Ovary (tissue), 9 donors: ENCODE measurements around the gene CLEC5A. TPM values are rescaled to one million over a fixed set of nuclear protein-coding genes. Genes with fewer than 3 reads are reported as not detected.
"Not testable (repeated sequence)": the region's sequence is repeated elsewhere in the genome, so short reads cannot be mapped to it uniquely, and the experiment has no call there.

ENCODE experiments used
- DNase-seq, 5 donors: peaks; one replicate each; pipeline ENCODE4 v3.0.0-alpha.2; 2019 to 2020
- H3K27ac ChIP-seq, 2 donors: fragments of 200-600 bp; one replicate each; pipeline versions ENCODE4 v1.5.1 to v1.8.0; 2019 to 2022
- H3K27me3 ChIP-seq: fragments of 200-600 bp; one replicate; pipeline ENCODE4 v1.8.0; 2022
- H3K36me3 ChIP-seq: fragments of 200-600 bp; sonication (generic); one replicate; pipeline ENCODE4 v1.5.1; 2019
- H3K4me1 ChIP-seq: one replicate; pipeline ENCODE4 v1.8.1; 2013; ENCODE audit warnings: mild to moderate bottlenecking, moderate library complexity; ENCODE audit not compliant: insufficient read depth
- H3K4me3 ChIP-seq: fragments of 200-600 bp; sonication (generic); one replicate; pipeline ENCODE4 v1.5.1; 2017
- H3K9me3 ChIP-seq, 2 donors: fragments of 200-600 bp in 1 of 2; sonication (generic) in 1 of 2; one replicate each; pipeline versions ENCODE4 v1.5.1 to v1.8.1; 2013 to 2019; ENCODE audit warnings: mild to moderate bottlenecking in 1 of 2, moderate library complexity in 1 of 2
- EP300 ChIP-seq: sonication (generic); formaldehyde crosslinking; IDR thresholded peaks from one replicate; pipeline ENCODE4 v1.6.1; 2017; ENCODE audit warnings: antibody characterized with exemption
- POLR2A ChIP-seq: fragments of 450-650 bp; IDR thresholded peaks from one replicate; pipeline ENCODE4 v1.6.1; 2017; ENCODE audit warnings: antibody characterized with exemption, mild to moderate bottlenecking, moderate library complexity
- WGBS, 3 donors: extraction: QIAGEN DNeasy Blood & Tissue Kit in 1 of 3; methylation state at CpG; one replicate each; pipeline versions ENCODE4 v1.1.5 to v1.1.7; 2013 to 2017; 5-methylcytosine and 5-hydroxymethylcytosine counted together
- intact Hi-C, 4 donors: fragments of 100-400 bp; cut with DNase I; formaldehyde crosslinking; loops; one replicate each; pipeline versions ENCODE4 v1.11.0 to v1.15.1; 2022 to 2023
- polyA plus RNA-seq, 2 donors: library from polyadenylated mRNA; stranded (reverse); fragments of 200-250 nt in 1 of 2; fragments of 350-450 nt in 1 of 2; fragmentation: Illumina TruSeq in 1 of 2; extraction: RNeasy Lipid Tissue Mini Kit (QIAGEN cat#74804) in 1 of 2; gene quantifications; one replicate each; pipeline ENCODE4 v1.2.3, GENCODE V29; 2013 to 2014
- total RNA-seq, 7 donors: library from RNA; depleted of rRNA in 2 of 7; stranded (reverse); fragments of >200 nt in 2 of 7; fragmentation: NEBNext Ultra II Directional in 3 of 7; extraction: Animal tissue kit (Norgen Biotek cat#: 25700) in 3 of 7; gene quantifications; one replicate each; pipeline versions ENCODE4 v1.1.0 to v1.2.4, GENCODE V29; 2016 to 2023
- TF ChIP-seq, protein P1 (sequence below), 3 donors: fragments of 450-650 bp in 2 of 3; fragments of 200-600 bp in 1 of 3; IDR thresholded peaks; one replicate each; pipeline versions ENCODE4 v1.5.1 to v1.8.0; 2016 to 2022; ENCODE audit warnings: antibody characterized with exemption in 3 of 3, mild to moderate bottlenecking in 1 of 3
- donor health status: DM: no; HTN: no; CAD: no; lungs with moderate emphysema.
- donor health status: DM: no; HTN: no; CAD: no.
- donor health status: Bipolar disorder and iron deficiency.
- donor health status: DM: yes; HTN: yes; CAD: no.
- donor health status: DM: no; HTN: no; CAD: no.
- donor health status: DM: yes; HTN: yes; CAD: no.

CLEC5A gene
- total and polyA plus RNA-seq, 9 donors = 0.31 to 3.5 (median 0.64) TPM

DNA sequence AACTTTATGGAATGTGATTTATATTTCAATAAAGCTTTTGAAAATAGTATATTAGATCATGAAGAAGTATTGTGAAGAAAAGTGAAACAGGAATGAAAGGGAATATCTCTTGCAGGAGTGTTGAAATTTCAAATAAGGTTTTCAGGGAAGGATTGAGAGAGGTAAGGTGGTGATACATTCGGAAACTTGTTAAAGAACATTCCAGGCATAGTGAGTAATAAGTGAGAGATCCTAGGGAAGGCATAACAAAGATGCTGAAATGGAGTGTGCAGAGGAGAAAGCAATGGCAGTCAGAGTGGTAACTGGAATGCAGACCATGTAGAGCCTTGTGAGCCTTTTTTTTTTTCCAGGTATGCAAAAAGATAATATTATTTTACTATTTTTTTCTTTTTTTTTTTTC is 26.5 kb downstream of the CLEC5A start:
- no peak overlapping the region for H3K4me3 ChIP-seq
- H3K27me3 ChIP-seq = no peaks in the 10 kb centered on the region
- no peak for TF ChIP-seq EP300
- H3K4me1 ChIP-seq = no peaks in the 10 kb centered on the region
- H3K9me3 ChIP-seq = no peaks in the 10 kb centered on the region
- 72 to 84% (median 78%) methylated on average over 1 of the region's 1 CpG for WGBS, 3 donors
- no peaks in the 10 kb centered on the region for H3K36me3 ChIP-seq
- no peak overlapping the region for H3K27ac ChIP-seq
- DNase-seq = no peak
- intact Hi-C loops = no loop called here

DNA sequence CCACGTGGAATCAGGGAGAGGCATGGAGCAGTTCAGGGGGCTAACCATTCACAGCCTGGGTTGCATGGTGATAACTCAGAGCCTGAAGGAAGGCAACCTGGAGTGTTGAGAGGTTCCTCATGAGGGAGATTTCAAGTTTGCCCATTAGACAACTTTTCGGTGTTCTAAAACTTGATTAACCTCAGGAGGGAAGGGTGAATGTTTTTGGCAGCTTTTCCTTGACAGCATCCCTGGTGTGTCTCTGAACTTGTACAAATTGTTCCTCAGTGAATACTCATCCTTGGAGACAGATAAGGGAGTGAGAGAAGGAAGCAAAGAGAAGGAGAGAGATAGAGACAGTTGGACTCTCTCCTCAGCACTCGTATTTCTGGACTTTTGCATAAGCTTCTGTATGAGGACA is 30.7 kb downstream of the CLEC5A start, which contains the start of gene OR9A4:
Gene OR9A4 (plus strand): TSS at position 301 of the 400 bp plus-strand sequence. CDS start 2,477 bp downstream, outside the sequence.
- H3K27me3 ChIP-seq = no peaks in the 10 kb centered on the region
- H3K4me3 ChIP-seq = no peak within 1 kb of the TSS
- intact Hi-C loops = no loop called here
- no peak within 1 kb of the TSS for H3K27ac ChIP-seq
- H3K4me1 ChIP-seq = no peaks in the 10 kb centered on the region
- TF ChIP-seq, protein P1, sequence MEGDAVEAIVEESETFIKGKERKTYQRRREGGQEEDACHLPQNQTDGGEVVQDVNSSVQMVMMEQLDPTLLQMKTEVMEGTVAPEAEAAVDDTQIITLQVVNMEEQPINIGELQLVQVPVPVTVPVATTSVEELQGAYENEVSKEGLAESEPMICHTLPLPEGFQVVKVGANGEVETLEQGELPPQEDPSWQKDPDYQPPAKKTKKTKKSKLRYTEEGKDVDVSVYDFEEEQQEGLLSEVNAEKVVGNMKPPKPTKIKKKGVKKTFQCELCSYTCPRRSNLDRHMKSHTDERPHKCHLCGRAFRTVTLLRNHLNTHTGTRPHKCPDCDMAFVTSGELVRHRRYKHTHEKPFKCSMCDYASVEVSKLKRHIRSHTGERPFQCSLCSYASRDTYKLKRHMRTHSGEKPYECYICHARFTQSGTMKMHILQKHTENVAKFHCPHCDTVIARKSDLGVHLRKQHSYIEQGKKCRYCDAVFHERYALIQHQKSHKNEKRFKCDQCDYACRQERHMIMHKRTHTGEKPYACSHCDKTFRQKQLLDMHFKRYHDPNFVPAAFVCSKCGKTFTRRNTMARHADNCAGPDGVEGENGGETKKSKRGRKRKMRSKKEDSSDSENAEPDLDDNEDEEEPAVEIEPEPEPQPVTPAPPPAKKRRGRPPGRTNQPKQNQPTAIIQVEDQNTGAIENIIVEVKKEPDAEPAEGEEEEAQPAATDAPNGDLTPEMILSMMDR (IDR thresholded peaks at IDR 0.05) = no peak
- no peak for TF ChIP-seq POLR2A
- TF ChIP-seq EP300 = no peak
- DNase-seq = no peak
- no peaks in the 10 kb centered on the region for H3K9me3 ChIP-seq
- WGBS, 3 donors = 71 to 79% (median 74%) methylated on average over 3 of the region's 3 CpGs
- no peaks in the 10 kb centered on the region for H3K36me3 ChIP-seq

- no peak overlapping the region for H3K4me3 ChIP-seq
- no peaks in the 10 kb centered on the region for H3K27me3 ChIP-seq
- H3K27ac ChIP-seq = no peak overlapping the region
- 76 to 78% (median 76%) methylated on average over 2 of the region's 2 CpGs for WGBS, 3 donors
- DNase-seq = no peak
- no peak for TF ChIP-seq EP300
- H3K4me1 ChIP-seq = no peaks in the 10 kb centered on the region
- H3K9me3 ChIP-seq = no peaks in the 10 kb centered on the region
- H3K36me3 ChIP-seq = no peaks in the 10 kb centered on the region
- intact Hi-C loops = no loop called here
Observed at GRCh38 chr7:141915565-141915964, 31.2 kb downstream of the CLEC5A start.

- DNase-seq = no peak
- Histone ChIP-seq H3K4me1 (no peaks in the 10 kb centered on the region), H3K4me3 (no peak overlapping the region), H3K27ac (no peak overlapping the region), H3K36me3 (no peaks in the 10 kb centered on the region), H3K27me3 (no peaks in the 10 kb centered on the region), H3K9me3 (no peaks in the 10 kb centered on the region)
- intact Hi-C loops = no loop called here
- TF ChIP-seq EP300 (no peak), POLR2A (no peak)
- TF ChIP-seq, protein P1 (IDR thresholded peaks at IDR 0.05) = no peak
Observed at GRCh38 chr7:141911391-141911790, 35.4 kb downstream of the CLEC5A start.

- TF ChIP-seq POLR2A (no peak), EP300 (no peak)
- TF ChIP-seq, protein P1 (IDR thresholded peaks at IDR 0.05) = no peak
- intact Hi-C loops = no loop called here
- Histone ChIP-seq H3K4me3 (no peak overlapping the region), H3K36me3 (no peaks in the 10 kb centered on the region), H3K9me3 (no peaks in the 10 kb centered on the region), H3K27ac (no peak overlapping the region), H3K27me3 (no peaks in the 10 kb centered on the region), H3K4me1 (no peaks in the 10 kb centered on the region)
- 81 to 83% (median 82%) methylated on average over 4 of the region's 4 CpGs for WGBS, 3 donors
- no peak for DNase-seq
Observed at GRCh38 chr7:141906285-141906684, 40.5 kb downstream of the CLEC5A start.

GRCh38 chr7:141899366-141899765 is 47.4 kb downstream of the CLEC5A start:
- H3K9me3 ChIP-seq, H3K27me3 ChIP-seq, intact Hi-C loops, H3K4me3 ChIP-seq, H3K27ac ChIP-seq, DNase-seq, H3K4me1 ChIP-seq, H3K36me3 ChIP-seq: not testable (repeated sequence)
- 92 to 94% (median 93%) methylated on average over 3 of the region's 3 CpGs for WGBS, 3 donors
